ENCODE data around the gene MPP4.

The MPP4 gene, protein sequence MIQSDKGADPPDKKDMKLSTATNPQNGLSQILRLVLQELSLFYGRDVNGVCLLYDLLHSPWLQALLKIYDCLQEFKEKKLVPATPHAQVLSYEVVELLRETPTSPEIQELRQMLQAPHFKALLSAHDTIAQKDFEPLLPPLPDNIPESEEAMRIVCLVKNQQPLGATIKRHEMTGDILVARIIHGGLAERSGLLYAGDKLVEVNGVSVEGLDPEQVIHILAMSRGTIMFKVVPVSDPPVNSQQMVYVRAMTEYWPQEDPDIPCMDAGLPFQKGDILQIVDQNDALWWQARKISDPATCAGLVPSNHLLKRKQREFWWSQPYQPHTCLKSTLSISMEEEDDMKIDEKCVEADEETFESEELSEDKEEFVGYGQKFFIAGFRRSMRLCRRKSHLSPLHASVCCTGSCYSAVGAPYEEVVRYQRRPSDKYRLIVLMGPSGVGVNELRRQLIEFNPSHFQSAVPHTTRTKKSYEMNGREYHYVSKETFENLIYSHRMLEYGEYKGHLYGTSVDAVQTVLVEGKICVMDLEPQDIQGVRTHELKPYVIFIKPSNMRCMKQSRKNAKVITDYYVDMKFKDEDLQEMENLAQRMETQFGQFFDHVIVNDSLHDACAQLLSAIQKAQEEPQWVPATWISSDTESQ

DNA sequence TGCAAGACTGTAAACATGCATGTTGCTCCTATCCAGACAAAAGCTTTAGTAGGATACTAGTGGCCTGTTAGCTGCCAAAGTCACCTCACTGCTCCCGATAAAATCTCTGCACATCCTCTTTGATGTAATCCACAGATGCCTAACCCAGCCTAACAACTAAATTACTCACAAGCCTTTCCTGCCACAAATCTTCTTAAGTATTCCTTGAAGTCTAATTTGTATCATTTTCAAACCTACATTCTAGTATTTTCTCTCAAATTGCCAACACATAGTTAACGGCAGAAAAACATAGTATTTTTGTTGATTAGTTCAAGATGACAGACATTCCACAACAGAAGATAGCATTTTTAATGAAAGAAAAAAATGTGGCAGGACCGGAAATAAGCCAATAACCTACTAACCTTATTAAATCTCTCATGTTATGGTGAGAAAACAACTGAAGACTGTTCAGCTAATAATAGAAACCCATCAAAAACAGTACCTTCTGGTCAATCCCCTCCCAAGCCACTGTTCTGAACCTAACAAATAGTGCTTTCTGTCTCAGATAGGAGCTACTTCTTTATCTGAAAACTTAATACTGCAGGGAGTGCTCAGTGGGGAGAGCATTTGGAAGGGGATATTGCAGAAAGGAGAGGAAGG, at the start of gene MPP4:
MPP4 (minus strand) TSS at position 57 of the 639 bp plus-strand sequence. CDS start 4,690 bp downstream, outside the sequence.
- peak within 1 kb of the TSS; percentile 2 for H3K4me3 ChIP-seq (ENCODE audit: control insufficient read depth, low read depth, low read length)
- TF ChIP-seq, protein P1, sequence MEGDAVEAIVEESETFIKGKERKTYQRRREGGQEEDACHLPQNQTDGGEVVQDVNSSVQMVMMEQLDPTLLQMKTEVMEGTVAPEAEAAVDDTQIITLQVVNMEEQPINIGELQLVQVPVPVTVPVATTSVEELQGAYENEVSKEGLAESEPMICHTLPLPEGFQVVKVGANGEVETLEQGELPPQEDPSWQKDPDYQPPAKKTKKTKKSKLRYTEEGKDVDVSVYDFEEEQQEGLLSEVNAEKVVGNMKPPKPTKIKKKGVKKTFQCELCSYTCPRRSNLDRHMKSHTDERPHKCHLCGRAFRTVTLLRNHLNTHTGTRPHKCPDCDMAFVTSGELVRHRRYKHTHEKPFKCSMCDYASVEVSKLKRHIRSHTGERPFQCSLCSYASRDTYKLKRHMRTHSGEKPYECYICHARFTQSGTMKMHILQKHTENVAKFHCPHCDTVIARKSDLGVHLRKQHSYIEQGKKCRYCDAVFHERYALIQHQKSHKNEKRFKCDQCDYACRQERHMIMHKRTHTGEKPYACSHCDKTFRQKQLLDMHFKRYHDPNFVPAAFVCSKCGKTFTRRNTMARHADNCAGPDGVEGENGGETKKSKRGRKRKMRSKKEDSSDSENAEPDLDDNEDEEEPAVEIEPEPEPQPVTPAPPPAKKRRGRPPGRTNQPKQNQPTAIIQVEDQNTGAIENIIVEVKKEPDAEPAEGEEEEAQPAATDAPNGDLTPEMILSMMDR (conservative IDR thresholded peaks at IDR 0.05; ENCODE audit: control insufficient read depth, insufficient read depth, low read depth, low read length), result no peak
- DNase-seq (ENCODE audit: low read depth), result peak; percentile 68

GRCh38 chr2:201746551-201746950, 48.1 kb upstream of the MPP4 start:
- no peak for DNase-seq (ENCODE audit: low read depth)
- no peak overlapping the region for H3K4me3 ChIP-seq (ENCODE audit: control insufficient read depth, low read depth, low read length)
- TF ChIP-seq, protein P1 (conservative IDR thresholded peaks at IDR 0.05; ENCODE audit: control insufficient read depth, insufficient read depth, low read depth, low read length), result no peak

GRCh38 chr2:201735486-201735885, 37.0 kb upstream of the MPP4 start:
- H3K4me3 ChIP-seq (ENCODE audit: control insufficient read depth, low read depth, low read length), result no peak overlapping the region
- TF ChIP-seq, protein P1 (conservative IDR thresholded peaks at IDR 0.05; ENCODE audit: control insufficient read depth, insufficient read depth, low read depth, low read length), result no peak

DNA sequence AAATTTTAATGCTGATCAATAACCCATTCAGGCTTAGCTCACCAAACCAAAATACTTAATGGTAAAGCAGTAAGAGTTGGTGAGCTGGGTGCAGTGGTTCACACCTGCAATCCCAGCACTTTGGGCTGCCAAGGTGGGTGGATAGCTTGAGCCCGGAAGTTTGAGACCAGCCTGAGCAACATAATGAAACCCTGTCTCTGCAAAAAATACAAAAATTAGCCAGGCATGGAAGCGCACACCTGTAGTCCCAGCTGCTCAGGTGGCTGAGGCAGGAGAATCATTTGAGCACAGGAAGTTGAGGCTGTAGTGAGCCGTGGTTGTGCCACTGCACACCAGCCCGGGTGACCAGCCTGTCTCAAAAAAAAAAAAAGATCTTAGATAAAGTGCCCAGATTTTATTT, 35.7 kb upstream of the MPP4 start:
- no peak for DNase-seq (ENCODE audit: low read depth)
- H3K4me3 ChIP-seq (ENCODE audit: control insufficient read depth, low read depth, low read length), result no peak overlapping the region
- TF ChIP-seq, protein P1 (conservative IDR thresholded peaks at IDR 0.05; ENCODE audit: control insufficient read depth, insufficient read depth, low read depth, low read length), result no peak

More at GRCh38 chr2:201735486-201735885, 37.0 kb upstream of the MPP4 start:
- no peak for DNase-seq (ENCODE audit: low read depth)

DNA sequence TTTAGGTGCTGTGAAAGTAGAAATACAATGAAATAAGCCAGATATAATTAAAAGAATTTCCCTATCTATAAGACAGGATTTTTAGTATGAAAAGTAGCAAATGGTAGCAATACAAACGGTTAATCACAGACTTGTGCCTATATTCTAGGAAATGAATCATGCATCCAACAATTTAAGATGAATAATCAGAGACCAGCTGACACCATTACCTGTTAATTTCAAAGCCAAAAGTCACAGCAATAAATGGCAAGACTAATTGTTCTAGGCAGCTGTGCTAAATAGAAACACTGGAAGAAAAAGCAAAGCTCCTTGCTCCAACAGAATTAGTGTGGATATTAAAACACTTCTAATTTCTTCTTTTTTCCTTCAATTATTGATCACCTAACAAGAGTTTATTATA, 35.1 kb upstream of the MPP4 start:
- no peak overlapping the region for H3K4me3 ChIP-seq (ENCODE audit: control insufficient read depth, low read depth, low read length)
- TF ChIP-seq, protein P1 (conservative IDR thresholded peaks at IDR 0.05; ENCODE audit: control insufficient read depth, insufficient read depth, low read depth, low read length), result no peak
- peak; percentile 4 for DNase-seq (ENCODE audit: low read depth)

DNA sequence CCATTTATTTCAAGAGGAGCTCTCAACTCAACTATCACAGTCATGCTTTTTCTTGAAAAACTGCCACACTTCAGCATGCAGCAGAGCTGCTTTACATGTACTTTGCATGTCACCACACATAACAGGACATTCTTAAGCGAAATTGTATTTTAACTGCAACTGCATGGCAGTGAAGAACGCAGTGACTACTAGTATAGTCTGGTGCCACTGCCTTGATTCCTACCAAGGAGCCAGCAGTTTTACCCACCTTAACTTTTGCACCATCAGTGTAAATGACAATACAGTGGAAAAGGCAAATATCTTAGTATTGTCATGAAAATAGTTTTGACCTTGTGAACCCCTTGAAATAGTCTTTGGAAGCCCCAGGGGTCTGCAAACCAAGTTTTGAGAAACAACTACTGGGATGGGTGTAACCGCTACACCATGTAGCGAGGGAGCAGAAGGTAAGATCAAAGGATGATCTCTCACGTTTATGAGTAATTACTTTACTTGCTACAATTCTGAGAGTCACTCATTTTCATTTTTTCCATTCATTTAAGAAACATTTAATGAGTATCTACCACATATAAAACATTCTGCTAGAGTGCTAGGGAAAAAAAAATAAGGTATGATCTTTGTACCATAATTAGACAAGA, 32.3 kb upstream of the MPP4 start:
- no peak overlapping the region for H3K4me3 ChIP-seq (ENCODE audit: control insufficient read depth, low read depth, low read length)
- TF ChIP-seq, protein P1 (conservative IDR thresholded peaks at IDR 0.05; ENCODE audit: control insufficient read depth, insufficient read depth, low read depth, low read length), result no peak
- no peak for DNase-seq (ENCODE audit: low read depth)

All from fibroblast of mammary gland (primary cell).